HEK293T (cell line): ENCODE measurements around the gene TMEM200A.

Experiments
- ARNT ChIP-seq: fragments of 450-650 bp; IDR thresholded peaks from 2 replicates; pipeline ENCODE4 v1.6.1; 2017; ENCODE audit warnings: mild to moderate bottlenecking
- FOXK2 ChIP-seq: fragments of 450-650 bp; IDR thresholded peaks from 2 replicates; pipeline ENCODE4 v1.6.1; 2016; ENCODE audit warnings: mild to moderate bottlenecking
- FOXM1 ChIP-seq: fragments of 450-650 bp; IDR thresholded peaks from 2 replicates; pipeline ENCODE4 v1.6.1; 2017; ENCODE audit warnings: mild to moderate bottlenecking, borderline replicate concordance
- SP1 ChIP-seq: fragments of 450-650 bp; IDR thresholded peaks from 2 replicates; pipeline ENCODE4 v1.6.1; 2017
- SUZ12 ChIP-seq: fragments of 450-650 bp; IDR thresholded peaks from 2 replicates; pipeline ENCODE4 v1.6.1; 2016; ENCODE audit warnings: mild to moderate bottlenecking
- TARDBP ChIP-seq: fragments of 450-650 bp; IDR thresholded peaks from 2 replicates; pipeline ENCODE4 v1.6.1; 2016
- TF ChIP-seq, protein P1 (sequence below): fragments of 450-650 bp; IDR thresholded peaks from 2 replicates; pipeline ENCODE4 v1.6.1; 2016

DNA sequence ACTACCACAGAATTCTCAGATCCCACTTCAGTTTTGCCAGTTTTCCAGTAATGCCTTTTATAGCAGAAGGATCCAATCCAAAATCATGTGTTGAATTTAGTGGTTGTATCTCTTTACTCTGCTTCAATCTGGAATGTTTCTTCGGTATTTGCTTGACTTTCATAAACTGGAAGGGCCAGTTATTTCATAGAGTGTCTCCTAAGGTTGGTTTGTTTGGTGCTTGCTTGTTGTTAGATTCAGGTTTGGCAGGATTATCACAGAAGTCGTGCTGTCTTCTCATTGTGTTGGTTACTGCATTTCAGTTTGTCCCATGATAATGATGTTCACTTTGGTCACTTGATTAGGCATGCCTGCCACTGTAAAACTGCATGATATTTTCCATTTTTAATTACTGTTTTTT lies 45.7 kb downstream of the TMEM200A start:
- no peak for TF ChIP-seq FOXM1
- TF ChIP-seq SUZ12 = no peak
- TF ChIP-seq FOXK2 = no peak
- TF ChIP-seq SP1 = no peak
- TF ChIP-seq ARNT = no peak
- TF ChIP-seq TARDBP = no peak
- TF ChIP-seq, protein P1, sequence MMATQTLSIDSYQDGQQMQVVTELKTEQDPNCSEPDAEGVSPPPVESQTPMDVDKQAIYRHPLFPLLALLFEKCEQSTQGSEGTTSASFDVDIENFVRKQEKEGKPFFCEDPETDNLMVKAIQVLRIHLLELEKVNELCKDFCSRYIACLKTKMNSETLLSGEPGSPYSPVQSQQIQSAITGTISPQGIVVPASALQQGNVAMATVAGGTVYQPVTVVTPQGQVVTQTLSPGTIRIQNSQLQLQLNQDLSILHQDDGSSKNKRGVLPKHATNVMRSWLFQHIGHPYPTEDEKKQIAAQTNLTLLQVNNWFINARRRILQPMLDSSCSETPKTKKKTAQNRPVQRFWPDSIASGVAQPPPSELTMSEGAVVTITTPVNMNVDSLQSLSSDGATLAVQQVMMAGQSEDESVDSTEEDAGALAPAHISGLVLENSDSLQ = no peak
